Osteoblast (primary cell): ENCODE measurements around the gene PCK2. TPM values are rescaled to one million over a fixed set of nuclear protein-coding genes. Genes with fewer than 3 reads are reported as not detected.
A peak's percentile ranks its signal among the peaks of the same experiment; 100 is the strongest.

Experiments used
- DNase-seq: peaks from one replicate; pipeline ENCODE4 v3.0.0; 2011; ENCODE audit warnings: low spot score, mixed read lengths; ENCODE audit not compliant: insufficient read length; ENCODE audit errors: missing footprints
- H2AFZ ChIP-seq: 2 replicates; pipeline ENCODE4 v1.6.0; 2011; ENCODE audit warnings: mild to moderate bottlenecking, low read length
- H3K27ac ChIP-seq: 2 replicates; pipeline ENCODE4 v1.5.1; 2011; ENCODE audit warnings: mild to moderate bottlenecking, low read depth, low read length, moderate library complexity
- H3K27me3 ChIP-seq: 2 replicates; pipeline ENCODE4 v1.6.0; 2012; ENCODE audit warnings: mild to moderate bottlenecking, control low read depth, inconsistent platforms, low read length, moderate library complexity; ENCODE audit not compliant: insufficient read depth
- H3K36me3 ChIP-seq: 2 replicates; pipeline ENCODE4 v1.5.1; 2011; ENCODE audit warnings: mild to moderate bottlenecking, low read length, control low read depth, moderate library complexity; ENCODE audit not compliant: insufficient read depth
- H3K4me1 ChIP-seq: 2 replicates; pipeline ENCODE4 v1.5.1; 2011; ENCODE audit warnings: mild to moderate bottlenecking, low read length, control low read depth, moderate library complexity; ENCODE audit not compliant: insufficient read depth
- H3K4me2 ChIP-seq: 2 replicates; pipeline ENCODE4 v1.6.0; 2011; ENCODE audit warnings: mild to moderate bottlenecking, low read length; ENCODE audit not compliant: insufficient read depth
- H3K4me3 ChIP-seq: fragments of 200-600 bp; sonication (generic); 3 replicates; pipeline ENCODE4 v1.5.1; 2012; ENCODE audit warnings: mild to moderate bottlenecking, low read length, inconsistent platforms; ENCODE audit not compliant: insufficient read depth
- H3K79me2 ChIP-seq: 2 replicates; pipeline ENCODE4 v1.6.0; 2012; ENCODE audit warnings: mild to moderate bottlenecking, low read length, control low read depth, inconsistent platforms; ENCODE audit not compliant: insufficient read depth
- H3K9me3 ChIP-seq: 2 replicates; pipeline ENCODE4 v1.5.1; 2011; ENCODE audit warnings: low read depth, low read length, control low read depth
- H4K20me1 ChIP-seq: 2 replicates; pipeline ENCODE4 v1.6.0; 2012; ENCODE audit warnings: mild to moderate bottlenecking, low read length, control low read depth; ENCODE audit not compliant: insufficient read depth
- CTCF ChIP-seq: IDR thresholded peaks from 2 replicates; pipeline ENCODE4 v1.5.1; 2011; ENCODE audit warnings: mild to moderate bottlenecking, low read depth, low read length, moderate library complexity; ENCODE audit errors: extremely low read depth
- total RNA-seq: library from RNA; depleted of rRNA; stranded (reverse); fragments of >200 nt; gene quantifications from 2 replicates; pipeline ENCODE4 v1.2.3, GENCODE V29; 2012

Gene PCK2
- total RNA-seq, 1 donor = 35.1 TPM

- TF ChIP-seq CTCF = no peak
- Histone ChIP-seq H3K4me3 (no peak overlapping the region), H3K4me2 (no peak overlapping the region), H3K4me1 (peaks cover 11% of the 10 kb centered on the region), H3K36me3 (peaks cover 55% of the 10 kb centered on the region), H3K27me3 (no peaks in the 10 kb centered on the region), H3K79me2 (peaks cover 33% of the 10 kb centered on the region), H3K27ac (no peak overlapping the region), H4K20me1 (peaks cover 11% of the 10 kb centered on the region), H3K9me3 (no peaks in the 10 kb centered on the region), H2AFZ (no peak overlapping the region)
- peak; percentile 32 for DNase-seq
Measured at GRCh38 chr14:24150993-24151392, 56.9 kb downstream of the PCK2 start.

- H2AFZ ChIP-seq = no peak overlapping the region
- TF ChIP-seq CTCF = no peak
- H3K36me3 ChIP-seq = peaks cover 59% of the 10 kb centered on the region
- H3K27ac ChIP-seq = no peak overlapping the region
- no peaks in the 10 kb centered on the region for H3K27me3 ChIP-seq
- no peak overlapping the region for H3K4me2 ChIP-seq
- peaks cover 9% of the 10 kb centered on the region for H3K4me1 ChIP-seq
- DNase-seq = no peak
- no peaks in the 10 kb centered on the region for H3K9me3 ChIP-seq
- H3K79me2 ChIP-seq = peaks cover 33% of the 10 kb centered on the region
- peaks cover 11% of the 10 kb centered on the region for H4K20me1 ChIP-seq
- no peak overlapping the region for H3K4me3 ChIP-seq
Measured at GRCh38 chr14:24151404-24152080, 57.4 kb downstream of the PCK2 start.

Other genes starting within 250 kb of the PCK2 start
- 31.5 and 36.5 TPM in 2 replicates for gene DHRS4, start 140.5 kb upstream of the PCK2 start, total RNA-seq
- 9.0 and 9.7 TPM in 2 replicates for gene DHRS4L2, start 105.4 kb upstream of the PCK2 start, total RNA-seq
- not detected in 2 replicates for gene CARMIL3, start 42.3 kb upstream of the PCK2 start, total RNA-seq
- not detected in 2 replicates for gene CPNE6, start 22.7 kb upstream of the PCK2 start, total RNA-seq
- gene DCAF11, start 20.5 kb downstream of the PCK2 start, total RNA-seq = 73.4 and 84.7 TPM in 2 replicates
- 1.5 and 1.8 TPM in 2 replicates for gene NRL, start 20.6 kb downstream of the PCK2 start, total RNA-seq
- 0.29 and 0.72 TPM in 2 replicates for gene FITM1, start 36.3 kb downstream of the PCK2 start, total RNA-seq
- 95.5 and 111 TPM in 2 replicates for gene PSME1, start 41.9 kb downstream of the PCK2 start, total RNA-seq
- 6.9 and 9.1 TPM in 2 replicates for gene EMC9, start 47.3 kb downstream of the PCK2 start, total RNA-seq
- gene PSME2, start 52.3 kb downstream of the PCK2 start, total RNA-seq = 47.7 and 55.7 TPM in 2 replicates
- 43.9 and 49.6 TPM in 2 replicates for gene RNF31, start 53.2 kb downstream of the PCK2 start, total RNA-seq
- 102 and 117 TPM in 2 replicates for gene IRF9, start 67.0 kb downstream of the PCK2 start, total RNA-seq
- gene REC8, start 77.8 kb downstream of the PCK2 start, total RNA-seq = 3.3 and 3.5 TPM in 2 replicates
- 38.9 and 47.0 TPM in 2 replicates for gene IPO4, start 94.5 kb downstream of the PCK2 start, total RNA-seq
- 78.2 and 84.3 TPM in 2 replicates for gene TM9SF1, start 101.1 kb downstream of the PCK2 start, total RNA-seq
- gene TSSK4, start 111.4 kb downstream of the PCK2 start, total RNA-seq = 0.36 TPM in 1 of 2 replicates, not detected in the other
- gene CHMP4A, start 119.2 kb downstream of the PCK2 start, total RNA-seq = 19.2 TPM in 2 replicates
- 14.1 and 14.8 TPM in 2 replicates for gene MDP1, start 121.8 kb downstream of the PCK2 start, total RNA-seq
- 56.3 and 69.1 TPM in 2 replicates for gene NEDD8, start 138.1 kb downstream of the PCK2 start, total RNA-seq
- 70.7 and 86.5 TPM in 2 replicates for gene GMPR2, start 138.6 kb downstream of the PCK2 start, total RNA-seq
- 62.6 and 63.4 TPM in 2 replicates for gene TINF2, start 148.3 kb downstream of the PCK2 start, total RNA-seq
- 0.36 and 1.2 TPM in 2 replicates for gene TGM1, start 168.9 kb downstream of the PCK2 start, total RNA-seq
- gene RABGGTA, start 177.3 kb downstream of the PCK2 start, total RNA-seq = 28.9 and 34.0 TPM in 2 replicates
- gene DHRS1, start 205.5 kb downstream of the PCK2 start, total RNA-seq = 9.8 and 13.6 TPM in 2 replicates
- 17.4 and 21.0 TPM in 2 replicates for gene NOP9, start 205.5 kb downstream of the PCK2 start, total RNA-seq
- gene CIDEB, start 213.7 kb downstream of the PCK2 start, total RNA-seq = 0.36 and 0.59 TPM in 2 replicates
- 4.7 and 5.1 TPM in 2 replicates for gene LTB4R2, start 215.8 kb downstream of the PCK2 start, total RNA-seq
- gene LTB4R, start 217.2 kb downstream of the PCK2 start, total RNA-seq = 1.2 and 1.8 TPM in 2 replicates
- gene ADCY4, start 240.8 kb downstream of the PCK2 start, total RNA-seq = 17.7 and 18.8 TPM in 2 replicates
- gene RIPK3, start 245.7 kb downstream of the PCK2 start, total RNA-seq = 9.1 and 11.9 TPM in 2 replicates